Caco-2 (cell line): ENCODE results near the gene ITSN2. TPM values are rescaled to one million over a fixed set of nuclear protein-coding genes. Genes with fewer than 3 reads are reported as not detected.

Experiments
- BruUV-seq: library from RNA; stranded (reverse); fragments of 400-500 nt; replicated peaks from 2 replicates; lab custom pipeline; 2021; lab: Mats Ljungman, UMichigan
- CTCF ChIA-PET: fragments of 300-600 bp; sonication (Branson Sonifier 250); formaldehyde crosslinking; loops from one replicate; lab custom pipeline; 2022; ENCODE audit warnings: antibody characterized with exemption; lab: Charles Lee
- POLR2A ChIA-PET: fragments of 300-600 bp; sonication (Branson Sonifier 250); formaldehyde crosslinking; loops from one replicate; lab custom pipeline; 2022; ENCODE audit warnings: antibody characterized with exemption; lab: Charles Lee
- DNase-seq, 2 experiments: peaks; one replicate each; pipeline versions ENCODE4 v3.0.0 to v3.0.0-alpha.2; 2020 to 2022
- H3K27me3 ChIP-seq: replicated peaks from 2 replicates; pipeline ENCODE4 v1.6.0; 2011; ENCODE audit warnings: low read length; ENCODE audit not compliant: control insufficient read depth, insufficient read depth
- H3K36me3 ChIP-seq: 2 replicates; pipeline ENCODE4 v1.5.1; 2011; ENCODE audit warnings: low read length; ENCODE audit not compliant: control insufficient read depth, insufficient read depth
- H3K4me1 ChIP-seq: fragments of 250-450 bp; sonication (Bioruptor Pico); 2 replicates; pipeline ENCODE4 v1.5.1; 2020; ENCODE audit warnings: mild to moderate bottlenecking
- H3K4me3 ChIP-seq: 2 replicates; pipeline ENCODE4 v1.5.1; 2011; ENCODE audit warnings: low read depth, mild to moderate bottlenecking, control low read depth, low read length
- H3K9me3 ChIP-seq: fragments of 250-450 bp; sonication (Bioruptor Pico); 2 replicates; pipeline ENCODE4 v1.5.1; 2020; ENCODE audit warnings: mild to moderate bottlenecking, moderate library complexity
- H3K27ac Mint-ChIP-seq: one replicate; pipeline ENCODE4 v1.8.0; 2022; ENCODE audit warnings: mixed read lengths; ENCODE audit not compliant: unreplicated experiment
- H3K27me3 Mint-ChIP-seq: one replicate; pipeline ENCODE4 v1.8.0; 2022; ENCODE audit warnings: mixed read lengths; ENCODE audit not compliant: insufficient read depth, unreplicated experiment
- H3K36me3 Mint-ChIP-seq: one replicate; pipeline ENCODE4 v1.8.0; 2022; ENCODE audit warnings: mild to moderate bottlenecking, mixed read lengths; ENCODE audit not compliant: insufficient read depth, unreplicated experiment
- H3K4me1 Mint-ChIP-seq: one replicate; pipeline ENCODE4 v1.8.0; 2022; ENCODE audit warnings: low read depth, mixed read lengths; ENCODE audit not compliant: unreplicated experiment
- H3K4me3 Mint-ChIP-seq: one replicate; pipeline ENCODE4 v1.8.0; 2022; ENCODE audit warnings: mild to moderate bottlenecking, moderate library complexity, mixed read lengths; ENCODE audit not compliant: unreplicated experiment
- H3K9me3 Mint-ChIP-seq: one replicate; pipeline ENCODE4 v1.8.0; 2022; ENCODE audit warnings: mixed read lengths; ENCODE audit not compliant: unreplicated experiment
- CTCF ChIP-seq, 2 experiments: fragments of 200-600 bp in 1 of 2; IDR thresholded peaks; 1 replicate in 1 of 2; 2 replicates in 1 of 2; pipeline versions ENCODE4 v1.5.1 to v1.8.0; 2011 to 2022; ENCODE audit warnings: antibody characterized with exemption in 1 of 2, control low read depth in 1 of 2, inconsistent platforms in 1 of 2, low read depth in 1 of 2, low read length in 1 of 2, mild to moderate bottlenecking in 1 of 2, moderate library complexity in 1 of 2; ENCODE audit not compliant: insufficient read depth in 1 of 2, severe bottlenecking in 1 of 2, unreplicated experiment in 1 of 2
- intact Hi-C: fragments of 100-400 bp; cut with micrococcal nuclease; formaldehyde crosslinking; loops from one replicate; pipeline ENCODE4 v1.10.0; 2022; ENCODE audit not compliant: unreplicated experiment
- total RNA-seq: library from RNA; stranded (reverse); gene quantifications from 2 replicates; pipeline ENCODE4 v1.2.3, GENCODE V29; 2022

The ITSN2 gene
- total RNA-seq, 1 experiment from 2014 or later: 49.4 TPM

GRCh38 chr2:24228470-24228869, 131.9 kb downstream of the ITSN2 start:
- no peak overlapping the region for H3K4me3 ChIP-seq
- Mint-ChIP-seq H3K4me3 (no peak overlapping the region), H3K27me3 (no peaks in the 10 kb centered on the region), H3K27ac (no peak overlapping the region), H3K4me1 (no peaks in the 10 kb centered on the region), H3K9me3 (no peaks in the 10 kb centered on the region), H3K36me3 (peaks cover 6% of the 10 kb centered on the region)
- H3K36me3 ChIP-seq: no peaks in the 10 kb centered on the region
- peak; percentile 46 to 50 for TF ChIP-seq CTCF (IDR thresholded peaks at IDR 0.05; ENCODE audit: insufficient read depth in 1 of 2, low read depth in 1 of 2, low read length in 1 of 2, severe bottlenecking in 1 of 2, unreplicated experiment in 1 of 2)
- H3K9me3 ChIP-seq: no peaks in the 10 kb centered on the region
- intact Hi-C loops: loop anchor here (1.0 to 5.0 kb wide), 2 partner anchors 134 to 154 kb away; partner anchors contain the start of gene ITSN2
- no peaks in the 10 kb centered on the region for H3K27me3 ChIP-seq
- ChIA-PET CTCF (no interaction called here), POLR2A (no interaction called here)
- no TSS peak for BruUV-seq
- no peaks in the 10 kb centered on the region for H3K4me1 ChIP-seq
- peak in 1 of 2 experiments; percentile 17 for DNase-seq

- Histone ChIP-seq H3K27me3 (no peaks in the 10 kb centered on the region), H3K9me3 (no peaks in the 10 kb centered on the region), H3K36me3 (no peaks in the 10 kb centered on the region), H3K4me1 (no peaks in the 10 kb centered on the region), H3K4me3 (no peak overlapping the region)
- ChIA-PET POLR2A (no interaction called here), CTCF (no interaction called here)
- DNase-seq: no peak
- Mint-ChIP-seq H3K27me3 (no peaks in the 10 kb centered on the region), H3K9me3 (no peaks in the 10 kb centered on the region), H3K36me3 (peaks cover 6% of the 10 kb centered on the region), H3K27ac (no peak overlapping the region), H3K4me1 (no peaks in the 10 kb centered on the region), H3K4me3 (no peak overlapping the region)
- intact Hi-C loops: loop anchor here (5.0 kb wide), 1 partner anchor 137 kb away; the partner anchor contains the start of gene ITSN2
- no peak for TF ChIP-seq CTCF (IDR thresholded peaks at IDR 0.05; ENCODE audit: insufficient read depth in 1 of 2, low read depth in 1 of 2, low read length in 1 of 2, severe bottlenecking in 1 of 2, unreplicated experiment in 1 of 2)
- no TSS peak for BruUV-seq
Measured at GRCh38 chr2:24225499-24226242, 134.7 kb downstream of the ITSN2 start.

GRCh38 chr2:24222946-24223345, 137.4 kb downstream of the ITSN2 start:
- Histone ChIP-seq H3K4me3 (no peak overlapping the region), H3K9me3 (no peaks in the 10 kb centered on the region), H3K27me3 (no peaks in the 10 kb centered on the region), H3K4me1 (no peaks in the 10 kb centered on the region), H3K36me3 (no peaks in the 10 kb centered on the region)
- H3K36me3 Mint-ChIP-seq: peaks cover 6% of the 10 kb centered on the region
- no peaks in the 10 kb centered on the region for H3K27me3 Mint-ChIP-seq
- ChIA-PET CTCF (no interaction called here), POLR2A (no interaction called here)
- no peak for TF ChIP-seq CTCF (IDR thresholded peaks at IDR 0.05; ENCODE audit: insufficient read depth in 1 of 2, low read depth in 1 of 2, low read length in 1 of 2, severe bottlenecking in 1 of 2, unreplicated experiment in 1 of 2)
- H3K9me3 Mint-ChIP-seq: no peaks in the 10 kb centered on the region
- no peak overlapping the region for H3K27ac Mint-ChIP-seq
- H3K4me1 Mint-ChIP-seq: no peaks in the 10 kb centered on the region
- no peak for DNase-seq
- no TSS peak for BruUV-seq
- H3K4me3 Mint-ChIP-seq: no peak overlapping the region
- intact Hi-C loops: no loop called here
